DND-41 (cell line): ENCODE results near the gene AGMO.

Experiments
- ATAC-seq: fragments of 200-7000 bp; cut with Tn5 transposase; 3 replicates; pipeline ENCODE4 v1.9.1; 2021; ENCODE audit warnings: low read depth; ENCODE audit not compliant: insufficient read depth
- DNase-seq: peaks from one replicate; pipeline ENCODE4 v3.0.0-alpha.2; 2020
- H2AFZ ChIP-seq: 2 replicates; pipeline ENCODE4 v1.6.0; 2012; ENCODE audit warnings: low read depth, low read length
- H3K27ac ChIP-seq: 2 replicates; pipeline ENCODE4 v1.5.1; 2012; ENCODE audit warnings: low read length, inconsistent platforms
- H3K27me3 ChIP-seq: fragments of 200-600 bp; sonication (generic); 2 replicates; pipeline ENCODE4 v1.6.0; 2012; ENCODE audit warnings: low read length, mild to moderate bottlenecking, inconsistent platforms; ENCODE audit not compliant: insufficient read depth, poor library complexity
- H3K36me3 ChIP-seq: 2 replicates; pipeline ENCODE4 v1.5.1; 2012; ENCODE audit warnings: low read length, inconsistent platforms; ENCODE audit not compliant: insufficient read depth
- H3K4me1 ChIP-seq: 2 replicates; pipeline ENCODE4 v1.5.1; 2012; ENCODE audit warnings: mild to moderate bottlenecking, low read length; ENCODE audit not compliant: insufficient read depth
- H3K4me2 ChIP-seq: 2 replicates; pipeline ENCODE4 v1.6.0; 2012; ENCODE audit warnings: mild to moderate bottlenecking, moderate library complexity, low read length, inconsistent platforms; ENCODE audit not compliant: insufficient read depth
- H3K4me3 ChIP-seq, 2 experiments: fragments of 200-600 bp in 1 of 2; shearing (Covaris generic) in 1 of 2; 2 replicates each; pipeline ENCODE4 v1.5.1; 2012 to 2016; ENCODE audit warnings: inconsistent platforms in 2 of 2, low read length in 2 of 2, mild to moderate bottlenecking in 2 of 2, low read depth in 1 of 2, moderate library complexity in 1 of 2
- H3K79me2 ChIP-seq: 2 replicates; pipeline ENCODE4 v1.6.0; 2012; ENCODE audit warnings: low read length, inconsistent platforms; ENCODE audit not compliant: insufficient read depth
- H3K9ac ChIP-seq: 2 replicates; pipeline ENCODE4 v1.6.0; 2012; ENCODE audit warnings: low read depth, mild to moderate bottlenecking, inconsistent platforms, low read length, moderate library complexity
- H3K9me3 ChIP-seq: 2 replicates; pipeline ENCODE4 v1.5.1; 2012; ENCODE audit warnings: low read length, moderate library complexity, mild to moderate bottlenecking, inconsistent platforms; ENCODE audit not compliant: insufficient read depth, severe bottlenecking
- H4K20me1 ChIP-seq: 2 replicates; pipeline ENCODE4 v1.6.0; 2012; ENCODE audit warnings: low read length; ENCODE audit not compliant: insufficient read depth
- EZH2 ChIP-seq: IDR thresholded peaks from 3 replicates; pipeline ENCODE4 v1.6.1; 2012; ENCODE audit warnings: borderline replicate concordance, low read depth, mild to moderate bottlenecking, moderate library complexity, low read length, inconsistent platforms; ENCODE audit not compliant: severe bottlenecking
- TF ChIP-seq, protein P1 (sequence below): IDR thresholded peaks from 2 replicates; pipeline ENCODE4 v1.5.1; 2012; ENCODE audit warnings: borderline replicate concordance, low read length, moderate library complexity, mild to moderate bottlenecking; ENCODE audit not compliant: poor library complexity, severe bottlenecking; ENCODE audit errors: extremely low read depth

AGMO gene

DNA sequence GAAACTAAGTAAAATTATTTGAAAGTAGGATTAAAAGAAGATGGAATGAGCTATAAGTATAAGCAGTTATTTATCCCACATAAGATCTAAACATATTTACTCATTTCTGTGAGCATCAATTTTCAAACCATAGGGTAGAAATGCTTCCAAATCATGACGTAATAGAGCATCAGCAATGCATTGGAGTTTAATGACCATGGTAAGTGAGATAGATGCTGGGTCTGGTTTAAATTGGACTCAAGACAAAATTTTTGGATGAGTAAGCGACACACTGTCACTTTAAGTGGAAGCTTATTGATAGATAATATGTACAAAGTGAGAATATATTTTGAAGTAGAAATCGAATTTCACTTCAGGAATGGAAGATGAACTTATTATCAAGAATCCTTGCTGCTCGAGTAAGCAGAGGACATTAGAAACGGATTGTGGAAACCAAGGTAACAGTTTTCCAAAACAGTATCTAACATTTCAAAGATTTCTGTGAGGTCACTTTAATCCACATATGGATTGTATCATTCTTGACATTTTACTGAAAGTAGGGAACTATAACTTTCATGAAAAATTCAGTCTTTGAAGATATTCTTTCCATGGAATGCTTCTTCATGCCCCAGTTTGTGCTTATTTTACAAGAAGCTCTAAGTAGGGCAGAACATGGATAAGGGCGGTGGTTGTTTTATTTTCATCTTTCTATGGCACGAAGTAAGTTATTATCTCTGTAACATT is 85.8 kb downstream of the AGMO start:
- Histone ChIP-seq H3K4me2 (no peak overlapping the region), H3K36me3 (no peaks in the 10 kb centered on the region), H3K79me2 (no peaks in the 10 kb centered on the region), H2AFZ (no peak overlapping the region), H3K9ac (no peak overlapping the region), H4K20me1 (no peaks in the 10 kb centered on the region), H3K4me1 (no peaks in the 10 kb centered on the region), H3K9me3 (no peaks in the 10 kb centered on the region), H3K4me3 (no peak overlapping the region), H3K27me3 (no peaks in the 10 kb centered on the region), H3K27ac (no peak overlapping the region)
- DNase-seq (no peak), ATAC-seq (no peak)
- no peak for TF ChIP-seq EZH2
- TF ChIP-seq, protein P1, sequence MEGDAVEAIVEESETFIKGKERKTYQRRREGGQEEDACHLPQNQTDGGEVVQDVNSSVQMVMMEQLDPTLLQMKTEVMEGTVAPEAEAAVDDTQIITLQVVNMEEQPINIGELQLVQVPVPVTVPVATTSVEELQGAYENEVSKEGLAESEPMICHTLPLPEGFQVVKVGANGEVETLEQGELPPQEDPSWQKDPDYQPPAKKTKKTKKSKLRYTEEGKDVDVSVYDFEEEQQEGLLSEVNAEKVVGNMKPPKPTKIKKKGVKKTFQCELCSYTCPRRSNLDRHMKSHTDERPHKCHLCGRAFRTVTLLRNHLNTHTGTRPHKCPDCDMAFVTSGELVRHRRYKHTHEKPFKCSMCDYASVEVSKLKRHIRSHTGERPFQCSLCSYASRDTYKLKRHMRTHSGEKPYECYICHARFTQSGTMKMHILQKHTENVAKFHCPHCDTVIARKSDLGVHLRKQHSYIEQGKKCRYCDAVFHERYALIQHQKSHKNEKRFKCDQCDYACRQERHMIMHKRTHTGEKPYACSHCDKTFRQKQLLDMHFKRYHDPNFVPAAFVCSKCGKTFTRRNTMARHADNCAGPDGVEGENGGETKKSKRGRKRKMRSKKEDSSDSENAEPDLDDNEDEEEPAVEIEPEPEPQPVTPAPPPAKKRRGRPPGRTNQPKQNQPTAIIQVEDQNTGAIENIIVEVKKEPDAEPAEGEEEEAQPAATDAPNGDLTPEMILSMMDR: no peak

DNA sequence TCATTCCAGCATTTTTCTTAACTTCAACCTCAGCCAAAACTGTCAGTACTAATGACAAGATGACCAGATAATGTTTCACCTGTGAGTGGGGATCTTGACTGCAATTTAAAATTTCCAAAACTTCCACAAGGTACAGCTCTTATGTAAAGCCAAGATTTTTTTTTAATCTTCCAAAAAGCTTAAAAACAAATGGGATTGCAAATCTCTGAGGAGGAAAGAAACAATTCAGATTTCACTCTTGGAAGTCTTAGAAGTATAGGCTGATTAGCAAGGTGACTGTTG is 90.2 kb downstream of the AGMO start:
- Histone ChIP-seq H3K27me3 (no peaks in the 10 kb centered on the region), H3K27ac (no peak overlapping the region), H3K4me3 (no peak overlapping the region), H3K9ac (no peak overlapping the region), H3K9me3 (no peaks in the 10 kb centered on the region), H3K79me2 (no peaks in the 10 kb centered on the region), H4K20me1 (no peaks in the 10 kb centered on the region), H3K4me1 (no peaks in the 10 kb centered on the region), H3K4me2 (no peak overlapping the region), H2AFZ (no peak overlapping the region), H3K36me3 (no peaks in the 10 kb centered on the region)
- TF ChIP-seq, protein P1: no peak
- no peak for TF ChIP-seq EZH2
- ATAC-seq (no peak), DNase-seq (no peak)

DNA sequence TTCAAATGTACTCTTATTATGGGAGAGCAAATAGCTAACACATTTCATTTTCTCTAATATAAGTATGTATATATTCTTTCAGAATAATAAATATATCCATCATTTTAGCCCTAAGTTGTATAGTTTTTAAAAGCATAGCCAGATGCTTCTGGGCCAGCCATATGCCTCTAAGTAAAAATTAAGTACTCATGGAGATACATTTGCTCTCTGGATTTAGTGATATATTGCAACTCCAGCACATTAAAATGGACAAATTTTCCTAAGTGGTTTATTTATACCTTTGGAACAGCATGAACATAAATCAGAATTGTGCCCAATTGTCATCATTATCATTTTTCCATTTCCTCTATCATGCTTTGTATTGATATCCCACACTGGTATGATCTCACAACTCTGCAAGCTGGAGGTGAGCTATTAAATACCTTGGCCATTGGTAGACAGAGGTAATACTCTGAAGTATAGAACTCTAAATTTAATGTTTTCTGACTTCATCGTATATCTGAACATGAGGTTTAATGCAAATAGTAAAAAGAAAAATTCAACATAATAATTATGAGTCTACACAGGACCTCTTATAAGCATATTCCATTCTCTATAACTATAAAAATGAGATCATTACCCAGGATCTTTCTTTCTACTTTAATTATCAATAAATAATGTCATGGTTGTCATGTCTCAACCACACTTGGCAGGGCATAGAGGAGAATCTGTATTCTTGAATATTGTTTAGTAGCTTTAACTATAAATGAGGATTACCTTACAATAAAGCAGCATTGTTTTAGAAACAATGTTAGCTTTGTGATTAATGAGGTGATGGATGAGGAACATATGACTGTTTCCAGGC is 90.8 kb downstream of the AGMO start:
- Histone ChIP-seq H3K79me2 (no peaks in the 10 kb centered on the region), H4K20me1 (no peaks in the 10 kb centered on the region), H3K36me3 (no peaks in the 10 kb centered on the region), H3K9ac (no peak overlapping the region), H3K4me2 (no peak overlapping the region), H3K9me3 (no peaks in the 10 kb centered on the region), H2AFZ (no peak overlapping the region), H3K4me1 (no peaks in the 10 kb centered on the region), H3K27me3 (no peaks in the 10 kb centered on the region), H3K27ac (no peak overlapping the region), H3K4me3 (no peak overlapping the region)
- DNase-seq (no peak), ATAC-seq (no peak)
- TF ChIP-seq, protein P1: no peak
